Measurements from ENCODE around the gene DCK.
A peak's percentile ranks its signal among the peaks of the same experiment; 100 is the strongest.
"Not testable (repeated sequence)": the region's sequence is repeated elsewhere in the genome, so short reads cannot be mapped to it uniquely, and the experiment has no call there.

The DCK gene

DNA sequence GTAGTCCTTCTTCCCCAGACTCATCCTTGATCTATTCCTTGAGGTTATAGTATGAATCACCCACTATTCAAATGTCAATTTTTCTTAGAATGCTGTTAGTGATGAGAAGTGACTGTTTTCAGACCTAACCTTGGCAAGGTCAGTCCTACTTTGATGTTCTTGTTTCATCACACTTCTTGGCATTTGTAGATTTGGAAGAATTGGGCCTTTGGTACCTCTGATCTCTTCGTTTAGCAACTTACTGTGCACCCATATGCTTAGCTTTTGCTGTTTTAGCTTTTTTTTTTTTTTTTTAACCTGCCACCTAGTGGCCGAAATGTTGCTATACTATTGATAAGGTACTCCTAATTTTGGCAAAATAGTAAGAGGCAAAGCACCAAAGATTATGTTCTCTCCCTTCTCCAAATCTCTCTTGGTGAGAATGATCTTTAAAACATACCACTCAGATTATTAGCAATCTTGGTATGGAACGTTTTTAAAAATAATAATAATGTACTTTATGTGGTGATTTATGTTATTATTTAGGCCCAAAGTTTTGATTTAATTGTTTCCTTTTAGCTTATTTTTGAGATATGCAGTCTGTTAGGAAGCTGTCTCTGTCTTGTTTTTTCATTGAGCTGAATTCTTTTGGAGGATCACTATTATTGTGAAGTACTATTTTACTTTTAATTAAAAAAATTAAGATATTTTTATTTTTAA lies 16.6 kb downstream of the DCK start:
- H3K9ac ChIP-seq (ENCODE audit: insufficient read length, low read depth): no peak overlapping the region
- no peaks in the 10 kb centered on the region for H3K27me3 ChIP-seq (ENCODE audit: insufficient read depth, insufficient read length)
- no peak overlapping the region for H3K4me3 ChIP-seq (ENCODE audit: insufficient read length, low read depth)
- H3K36me3 ChIP-seq (ENCODE audit: insufficient read depth, insufficient read length, low read length): no peaks in the 10 kb centered on the region
- TF ChIP-seq ZNF274 (IDR thresholded peaks at IDR 0.05; ENCODE audit: low read depth, low read length): no peak
- TF ChIP-seq SUZ12 (IDR thresholded peaks at IDR 0.05; ENCODE audit: extremely low read depth, insufficient read depth, insufficient read length): no peak
- no peak for TF ChIP-seq YY1 (IDR thresholded peaks at IDR 0.05; ENCODE audit: insufficient read depth, insufficient read length)
- no peaks in the 10 kb centered on the region for H3K9me3 ChIP-seq (ENCODE audit: insufficient read depth, low read length)
- H3K4me1 ChIP-seq (ENCODE audit: insufficient read depth, insufficient read length): no peaks in the 10 kb centered on the region
- no peak for DNase-seq (ENCODE audit: low read depth, low spot score)

GRCh38 chr4:71011451-71011850 lies 18.0 kb downstream of the DCK start:
- Histone ChIP-seq H3K27me3 (ENCODE audit: insufficient read depth, insufficient read length) (no peaks in the 10 kb centered on the region), H3K4me3 (ENCODE audit: insufficient read length, low read depth) (no peak overlapping the region), H3K36me3 (ENCODE audit: insufficient read depth, insufficient read length, low read length) (no peaks in the 10 kb centered on the region), H3K9me3 (ENCODE audit: insufficient read depth, low read length) (no peaks in the 10 kb centered on the region), H3K4me1 (ENCODE audit: insufficient read depth, insufficient read length) (no peaks in the 10 kb centered on the region), H3K9ac (ENCODE audit: insufficient read length, low read depth) (no peak overlapping the region)
- TF ChIP-seq YY1 (IDR thresholded peaks at IDR 0.05; ENCODE audit: insufficient read depth, insufficient read length): no peak
- TF ChIP-seq SUZ12 (IDR thresholded peaks at IDR 0.05; ENCODE audit: extremely low read depth, insufficient read depth, insufficient read length): no peak
- TF ChIP-seq ZNF274 (IDR thresholded peaks at IDR 0.05; ENCODE audit: low read depth, low read length): no peak
- DNase-seq (ENCODE audit: low read depth, low spot score): no peak

DNA sequence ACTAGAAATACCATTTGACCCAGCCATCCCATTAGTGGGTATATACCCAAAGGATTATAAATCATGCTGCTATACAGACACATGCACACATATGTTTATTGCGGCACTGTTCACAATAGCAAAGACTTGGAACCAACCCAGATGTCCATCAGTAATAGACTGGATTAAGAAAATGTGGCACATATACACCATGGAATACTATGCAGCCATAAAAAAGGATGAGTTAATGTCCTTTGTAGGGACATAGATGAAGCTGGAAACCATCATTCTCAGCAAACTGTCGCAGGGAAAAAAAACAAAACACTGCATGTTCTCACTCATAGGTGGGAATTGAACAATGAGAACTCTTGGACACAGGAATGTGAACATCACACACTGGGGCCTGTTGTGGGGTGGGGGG lies 23.9 kb downstream of the DCK start:
- not testable (repeated sequence) for H3K4me3 ChIP-seq (ENCODE audit: insufficient read length, low read depth); H3K9ac ChIP-seq (ENCODE audit: insufficient read length, low read depth); H3K4me1 ChIP-seq (ENCODE audit: insufficient read depth, insufficient read length); H3K9me3 ChIP-seq (ENCODE audit: insufficient read depth, low read length); H3K27me3 ChIP-seq (ENCODE audit: insufficient read depth, insufficient read length); DNase-seq (ENCODE audit: low read depth, low spot score); H3K36me3 ChIP-seq (ENCODE audit: insufficient read depth, insufficient read length, low read length)

DNA sequence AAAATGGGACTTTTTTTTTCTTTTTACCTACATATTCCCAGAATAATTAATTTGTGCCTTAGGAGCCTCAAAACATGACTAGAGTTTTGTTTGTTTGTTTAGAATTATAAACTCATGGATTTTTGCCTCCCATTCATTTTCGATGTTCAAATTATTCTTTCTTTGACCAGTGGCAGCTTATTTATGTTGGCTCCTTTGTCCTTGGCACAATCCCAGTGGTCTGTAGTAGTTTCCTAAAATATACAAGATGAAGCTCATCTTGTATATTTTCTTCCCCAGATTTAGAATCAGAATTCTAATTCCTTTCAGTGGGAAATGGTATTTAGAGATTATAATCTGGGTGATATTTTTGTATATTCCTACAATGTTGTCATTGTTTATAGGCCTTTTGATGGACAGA lies 27.2 kb downstream of the DCK start:
- peaks cover 13% of the 10 kb centered on the region for H3K36me3 ChIP-seq (ENCODE audit: insufficient read depth, insufficient read length, low read length)
- H3K4me3 ChIP-seq (ENCODE audit: insufficient read length, low read depth): no peak overlapping the region
- H3K9me3 ChIP-seq (ENCODE audit: insufficient read depth, low read length): no peaks in the 10 kb centered on the region
- H3K9ac ChIP-seq (ENCODE audit: insufficient read length, low read depth): no peak overlapping the region
- no peaks in the 10 kb centered on the region for H3K27me3 ChIP-seq (ENCODE audit: insufficient read depth, insufficient read length)
- no peaks in the 10 kb centered on the region for H3K4me1 ChIP-seq (ENCODE audit: insufficient read depth, insufficient read length)
- no peak for TF ChIP-seq YY1 (IDR thresholded peaks at IDR 0.05; ENCODE audit: insufficient read depth, insufficient read length)
- no peak for TF ChIP-seq ZNF274 (IDR thresholded peaks at IDR 0.05; ENCODE audit: low read depth, low read length)
- TF ChIP-seq SUZ12 (IDR thresholded peaks at IDR 0.05; ENCODE audit: extremely low read depth, insufficient read depth, insufficient read length): no peak
- no peak for DNase-seq (ENCODE audit: low read depth, low spot score)

DNA sequence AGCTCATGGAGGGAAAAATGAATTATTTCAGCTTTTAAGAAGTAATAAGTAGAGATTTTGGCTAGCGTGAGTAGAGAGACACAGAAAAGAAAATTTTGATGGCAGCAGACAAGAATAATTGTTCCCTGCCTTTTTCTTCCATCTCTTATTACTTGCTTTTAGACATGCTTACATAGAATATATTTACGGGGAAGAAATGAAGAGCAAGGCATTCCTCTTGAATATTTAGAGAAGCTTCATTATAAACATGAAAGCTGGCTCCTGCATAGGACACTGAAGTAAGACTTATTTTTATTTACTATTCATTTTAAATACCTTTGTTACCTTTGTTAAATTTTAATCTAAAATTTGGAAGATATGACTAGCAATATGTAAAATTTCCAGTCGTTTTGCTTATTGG lies 32.2 kb downstream of the DCK start:
- Histone ChIP-seq H3K9me3 (ENCODE audit: insufficient read depth, low read length) (no peaks in the 10 kb centered on the region), H3K4me3 (ENCODE audit: insufficient read length, low read depth) (no peak overlapping the region), H3K27me3 (ENCODE audit: insufficient read depth, insufficient read length) (no peaks in the 10 kb centered on the region), H3K36me3 (ENCODE audit: insufficient read depth, insufficient read length, low read length) (peaks cover 25% of the 10 kb centered on the region), H3K4me1 (ENCODE audit: insufficient read depth, insufficient read length) (no peaks in the 10 kb centered on the region), H3K9ac (ENCODE audit: insufficient read length, low read depth) (no peak overlapping the region)
- TF ChIP-seq ZNF274 (IDR thresholded peaks at IDR 0.05; ENCODE audit: low read depth, low read length) (no peak), YY1 (IDR thresholded peaks at IDR 0.05; ENCODE audit: insufficient read depth, insufficient read length) (no peak), SUZ12 (IDR thresholded peaks at IDR 0.05; ENCODE audit: extremely low read depth, insufficient read depth, insufficient read length) (no peak)
- DNase-seq (ENCODE audit: low read depth, low spot score): no peak

DNA sequence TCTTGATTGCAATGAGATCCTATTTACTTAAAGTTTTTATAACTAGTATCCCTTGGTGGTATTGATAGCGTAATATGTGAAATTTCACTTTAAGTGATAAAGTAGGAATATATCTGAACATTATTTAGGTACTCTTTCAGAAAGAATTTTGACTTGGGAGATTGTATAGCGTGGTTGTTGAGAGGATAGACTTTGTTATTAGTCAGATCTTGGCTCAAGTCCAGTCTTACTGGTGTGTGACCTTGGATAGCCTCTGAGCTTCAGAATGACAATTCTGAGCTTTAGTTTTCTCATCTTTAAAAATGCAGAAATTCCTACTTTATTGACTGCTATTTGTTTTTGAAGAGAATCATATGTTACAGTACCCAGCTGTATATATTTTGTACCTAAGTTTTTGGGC lies 32.6 kb downstream of the DCK start:
- peaks cover 25% of the 10 kb centered on the region for H3K36me3 ChIP-seq (ENCODE audit: insufficient read depth, insufficient read length, low read length)

GRCh38 chr4:71027611-71028010 lies 34.2 kb downstream of the DCK start:
- TF ChIP-seq SUZ12 (IDR thresholded peaks at IDR 0.05; ENCODE audit: extremely low read depth, insufficient read depth, insufficient read length): no peak
- TF ChIP-seq ZNF274 (IDR thresholded peaks at IDR 0.05; ENCODE audit: low read depth, low read length): no peak
- no peak for TF ChIP-seq YY1 (IDR thresholded peaks at IDR 0.05; ENCODE audit: insufficient read depth, insufficient read length)
- no peak overlapping the region for H3K4me3 ChIP-seq (ENCODE audit: insufficient read length, low read depth)
- H3K9ac ChIP-seq (ENCODE audit: insufficient read length, low read depth): no peak overlapping the region
- no peaks in the 10 kb centered on the region for H3K9me3 ChIP-seq (ENCODE audit: insufficient read depth, low read length)
- no peaks in the 10 kb centered on the region for H3K4me1 ChIP-seq (ENCODE audit: insufficient read depth, insufficient read length)
- DNase-seq (ENCODE audit: low read depth, low spot score): no peak
- peaks cover 30% of the 10 kb centered on the region for H3K36me3 ChIP-seq (ENCODE audit: insufficient read depth, insufficient read length, low read length)
- H3K27me3 ChIP-seq (ENCODE audit: insufficient read depth, insufficient read length): no peaks in the 10 kb centered on the region

More for the DNA sequence above, 32.6 kb downstream of the DCK start:
- TF ChIP-seq YY1 (IDR thresholded peaks at IDR 0.05; ENCODE audit: insufficient read depth, insufficient read length): no peak
- Histone ChIP-seq H3K9ac (ENCODE audit: insufficient read length, low read depth) (no peak overlapping the region), H3K4me3 (ENCODE audit: insufficient read length, low read depth) (no peak overlapping the region), H3K9me3 (ENCODE audit: insufficient read depth, low read length) (no peaks in the 10 kb centered on the region), H3K4me1 (ENCODE audit: insufficient read depth, insufficient read length) (no peaks in the 10 kb centered on the region), H3K27me3 (ENCODE audit: insufficient read depth, insufficient read length) (no peaks in the 10 kb centered on the region)
- no peak for DNase-seq (ENCODE audit: low read depth, low spot score)

DNA sequence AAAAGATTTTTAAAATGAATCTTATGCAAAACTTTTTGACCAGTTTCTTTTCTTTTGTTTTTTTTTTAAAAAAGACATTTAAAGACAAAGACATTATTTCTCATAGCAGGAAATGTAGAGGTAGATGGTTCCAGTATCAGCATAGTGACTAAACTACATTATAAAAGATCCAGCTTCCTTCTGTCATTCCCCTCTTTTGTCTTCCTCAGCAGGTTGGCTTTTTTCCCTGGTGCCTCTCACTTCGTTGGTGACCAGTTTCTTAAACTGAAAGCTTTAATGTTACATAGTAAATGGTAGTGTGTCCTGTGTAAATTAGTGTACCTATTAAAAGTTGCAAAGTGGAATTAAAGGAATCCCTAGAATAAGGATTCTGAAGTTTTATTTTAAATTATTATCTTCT lies 36.1 kb downstream of the DCK start:
- no peaks in the 10 kb centered on the region for H3K27me3 ChIP-seq (ENCODE audit: insufficient read depth, insufficient read length)
- no peaks in the 10 kb centered on the region for H3K9me3 ChIP-seq (ENCODE audit: insufficient read depth, low read length)
- H3K36me3 ChIP-seq (ENCODE audit: insufficient read depth, insufficient read length, low read length): peaks cover 17% of the 10 kb centered on the region
- no peak overlapping the region for H3K9ac ChIP-seq (ENCODE audit: insufficient read length, low read depth)
- H3K4me3 ChIP-seq (ENCODE audit: insufficient read length, low read depth): no peak overlapping the region
- H3K4me1 ChIP-seq (ENCODE audit: insufficient read depth, insufficient read length): no peaks in the 10 kb centered on the region
- peak; percentile 27 for DNase-seq (ENCODE audit: low read depth, low spot score)
- no peak for TF ChIP-seq SUZ12 (IDR thresholded peaks at IDR 0.05; ENCODE audit: extremely low read depth, insufficient read depth, insufficient read length)
- TF ChIP-seq ZNF274 (IDR thresholded peaks at IDR 0.05; ENCODE audit: low read depth, low read length): no peak
- no peak for TF ChIP-seq YY1 (IDR thresholded peaks at IDR 0.05; ENCODE audit: insufficient read depth, insufficient read length)

DNA sequence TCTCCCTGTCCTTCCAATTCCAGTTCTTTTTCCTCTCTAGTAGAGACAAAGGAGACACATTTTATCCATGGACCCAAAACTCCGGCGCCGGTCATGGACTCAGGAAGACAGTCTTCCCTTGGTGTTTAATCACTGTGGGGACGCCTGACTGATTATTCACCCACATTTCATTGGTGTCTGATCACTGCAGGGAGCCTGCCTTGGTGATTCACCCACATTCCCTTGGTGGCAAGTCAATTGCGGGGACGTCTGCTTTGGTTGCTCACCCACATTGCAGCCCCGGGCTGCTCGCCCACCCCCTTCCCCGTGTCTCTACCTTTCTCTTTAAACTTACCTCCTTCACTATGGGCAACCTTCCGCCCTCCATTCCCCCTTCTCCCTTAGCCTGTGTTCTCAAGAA lies 38.7 kb downstream of the DCK start:
- not testable (repeated sequence) for H3K9me3 ChIP-seq (ENCODE audit: insufficient read depth, low read length); H3K27me3 ChIP-seq (ENCODE audit: insufficient read depth, insufficient read length); DNase-seq (ENCODE audit: low read depth, low spot score); H3K4me1 ChIP-seq (ENCODE audit: insufficient read depth, insufficient read length); H3K4me3 ChIP-seq (ENCODE audit: insufficient read length, low read depth); H3K9ac ChIP-seq (ENCODE audit: insufficient read length, low read depth)
- peaks cover 16% of the 10 kb centered on the region for H3K36me3 ChIP-seq (ENCODE audit: insufficient read depth, insufficient read length, low read length)

All from NT2/D1 (cell line).